H1 (cell line): Measurements from ENCODE around the gene PROSER1. TPM values are rescaled to one million over a fixed set of nuclear protein-coding genes. Genes with fewer than 3 reads are reported as not detected.

Experiments
- CTCF ChIA-PET: fragments of 300-600 bp; sonication (Branson Sonifier 250); formaldehyde crosslinking; loops from one replicate; lab custom pipeline; 2021; ENCODE audit not compliant: partially characterized antibody; lab: Charles Lee
- POLR2A ChIA-PET: fragments of 300-600 bp; sonication (Branson Sonifier 250); formaldehyde crosslinking; loops from one replicate; lab custom pipeline; 2021; ENCODE audit warnings: inconsistent platforms; ENCODE audit not compliant: partially characterized antibody; lab: Charles Lee
- DNase-seq, 2 experiments: peaks; one replicate each; pipeline versions ENCODE4 v3.0.0 to v3.0.0-alpha.2; 2010 to 2022; ENCODE audit warnings: low spot score in 2 of 2, low read depth in 1 of 2, mixed read lengths in 1 of 2
- FAIRE-seq: peaks from 2 replicates; lab custom pipeline; 2011; peaks lifted over from hg19 to GRCh38; lab: Jason Lieb, UNC
- H2AFZ ChIP-seq: 2 replicates; pipeline ENCODE4 v1.8.1; 2012; ENCODE audit warnings: low read length, inconsistent platforms
- H2AK5ac ChIP-seq: 2 replicates; pipeline ENCODE4 v1.6.1; 2013; ENCODE audit warnings: low read depth, low read length
- H2BK120ac ChIP-seq: replicated peaks from 2 replicates; pipeline ENCODE3; 2013; ENCODE audit warnings: low read depth, low read length, inconsistent platforms
- H2BK12ac ChIP-seq: 2 replicates; pipeline ENCODE4 v1.6.1; 2013; ENCODE audit warnings: low read depth, low read length
- H2BK15ac ChIP-seq: 2 replicates; pipeline ENCODE4 v1.6.1; 2013; ENCODE audit warnings: low read length
- H2BK20ac ChIP-seq: 2 replicates; pipeline ENCODE4 v1.6.1; 2013; ENCODE audit warnings: low read length
- H2BK5ac ChIP-seq: 2 replicates; pipeline ENCODE4 v1.6.1; 2013; ENCODE audit warnings: low read depth, low read length
- H3K14ac ChIP-seq: 2 replicates; pipeline ENCODE4 v1.6.1; 2013; ENCODE audit warnings: inconsistent platforms; ENCODE audit not compliant: insufficient read length
- H3K18ac ChIP-seq: 2 replicates; pipeline ENCODE4 v1.6.1; 2013; ENCODE audit warnings: low read length; ENCODE audit errors: extremely low read depth
- H3K23ac ChIP-seq: 2 replicates; pipeline ENCODE4 v1.6.1; 2013; ENCODE audit warnings: inconsistent platforms; ENCODE audit not compliant: insufficient read length
- H3K23me2 ChIP-seq: 2 replicates; pipeline ENCODE4 v1.6.1; 2013; ENCODE audit warnings: low read depth, low read length
- H3K27ac ChIP-seq: 2 replicates; pipeline ENCODE4 v1.6.1; 2011; ENCODE audit warnings: low read depth, low read length, inconsistent platforms
- H3K27me3 ChIP-seq, 4 experiments: replicated peaks in 1 of 4; 1 replicate in 1 of 4; 2 replicates in 3 of 4; pipeline versions ENCODE4 v1.6.1 to v1.8.1; 2011 to 2013; ENCODE audit warnings: low read length in 3 of 4, mild to moderate bottlenecking in 3 of 4, inconsistent platforms in 2 of 4, mixed read lengths in 2 of 4, moderate library complexity in 1 of 4; ENCODE audit not compliant: control insufficient read depth in 3 of 4, insufficient read depth in 3 of 4; ENCODE audit errors: extremely low read depth in 1 of 4
- H3K36me3 ChIP-seq, 4 experiments: 2 replicates each; pipeline versions ENCODE4 v1.6.1 to v1.8.1; 2011 to 2013; ENCODE audit warnings: mild to moderate bottlenecking in 4 of 4, low read length in 3 of 4, moderate library complexity in 2 of 4, control low read depth in 1 of 4, inconsistent platforms in 1 of 4; ENCODE audit not compliant: insufficient read depth in 4 of 4, control insufficient read depth in 2 of 4
- H3K4ac ChIP-seq: replicated peaks from 2 replicates; pipeline ENCODE3; 2013; ENCODE audit warnings: low read length, low read depth, mixed read lengths, inconsistent platforms; ENCODE audit not compliant: insufficient read length
- H3K4me1 ChIP-seq, 4 experiments: replicated peaks in 1 of 4; 1 replicate in 1 of 4; 2 replicates in 3 of 4; pipeline versions ENCODE4 v1.6.1 to v1.8.1; 2011 to 2013; ENCODE audit warnings: low read length in 3 of 4, inconsistent platforms in 2 of 4, mixed read lengths in 1 of 4; ENCODE audit not compliant: insufficient read depth in 4 of 4, control insufficient read depth in 3 of 4
- H3K4me2 ChIP-seq, 2 experiments: 2 replicates each; pipeline versions ENCODE4 v1.6.1 to v1.8.1; 2011 to 2013; ENCODE audit warnings: low read depth in 2 of 2, low read length in 2 of 2, control low read depth in 1 of 2, inconsistent platforms in 1 of 2, mild to moderate bottlenecking in 1 of 2; ENCODE audit not compliant: insufficient read depth in 1 of 2
- H3K4me3 ChIP-seq, 4 experiments: fragments of 200-600, 300-600 bp in 1 of 4; sonication (generic), shearing (Covaris generic), sonication (Bioruptor Twin) in 1 of 4; 2 replicates each; pipeline versions ENCODE4 v1.5.1 to v1.8.1; 2011 to 2016; ENCODE audit warnings: low read length in 4 of 4, low read depth in 3 of 4, control low read depth in 2 of 4, inconsistent platforms in 2 of 4, mild to moderate bottlenecking in 2 of 4, mixed read lengths in 1 of 4, moderate library complexity in 1 of 4; ENCODE audit not compliant: insufficient read depth in 2 of 4; ENCODE audit errors: extremely low read depth in 1 of 4
- H3K56ac ChIP-seq: replicated peaks from 2 replicates; pipeline ENCODE3; 2013; ENCODE audit warnings: low read depth, mild to moderate bottlenecking, mixed read lengths, low read length, inconsistent platforms; ENCODE audit not compliant: insufficient read length
- H3K79me1 ChIP-seq: 2 replicates; pipeline ENCODE4 v1.6.1; 2013; ENCODE audit warnings: low read depth, low read length, control low read depth
- H3K79me2 ChIP-seq, 2 experiments: 2 replicates each; pipeline versions ENCODE4 v1.6.1 to v1.8.1; 2012 to 2013; ENCODE audit warnings: low read length in 2 of 2, mild to moderate bottlenecking in 2 of 2, inconsistent platforms in 1 of 2; ENCODE audit not compliant: insufficient read depth in 2 of 2, control insufficient read depth in 1 of 2
- H3K9ac ChIP-seq, 4 experiments: replicated peaks in 1 of 4; 1 replicate in 1 of 4; 2 replicates in 3 of 4; pipeline versions ENCODE4 v1.6.1 to v1.8.1; 2011 to 2013; ENCODE audit warnings: low read depth in 3 of 4, low read length in 3 of 4, control low read depth in 2 of 4, mild to moderate bottlenecking in 2 of 4, moderate library complexity in 2 of 4, inconsistent platforms in 1 of 4; ENCODE audit errors: extremely low read depth in 1 of 4
- H3K9me3 ChIP-seq, 2 experiments: 2 replicates each; pipeline versions ENCODE4 v1.6.1 to v1.8.1; 2012 to 2013; ENCODE audit warnings: mild to moderate bottlenecking in 2 of 2, moderate library complexity in 2 of 2, control low read depth in 1 of 2, inconsistent platforms in 1 of 2, low read depth in 1 of 2, low read length in 1 of 2, mixed read lengths in 1 of 2; ENCODE audit not compliant: insufficient read depth in 2 of 2
- H4K20me1 ChIP-seq, 2 experiments: replicated peaks in 1 of 2; 2 replicates each; pipeline versions ENCODE3 to v1.8.1; 2011 to 2013; ENCODE audit warnings: inconsistent platforms in 2 of 2, low read length in 2 of 2, mild to moderate bottlenecking in 1 of 2; ENCODE audit not compliant: insufficient read depth in 2 of 2, control insufficient read depth in 1 of 2
- H4K5ac ChIP-seq: 2 replicates; pipeline ENCODE4 v1.6.1; 2013; ENCODE audit warnings: low read length, low read depth, mixed read lengths, inconsistent platforms; ENCODE audit not compliant: insufficient read length
- H4K8ac ChIP-seq: 2 replicates; pipeline ENCODE4 v1.8.0; 2013; ENCODE audit warnings: mild to moderate bottlenecking, moderate library complexity, low read length, inconsistent platforms; ENCODE audit not compliant: insufficient read depth; ENCODE audit errors: extremely low read depth
- H4K91ac ChIP-seq: replicated peaks from 2 replicates; pipeline ENCODE3; 2013; ENCODE audit warnings: low read length, mixed read lengths, inconsistent platforms; ENCODE audit not compliant: insufficient read length
- SIN3A ChIP-seq, 2 experiments: IDR thresholded peaks in 1 of 2; conservative IDR thresholded peaks in 1 of 2; 2 replicates each; pipeline ENCODE4 v1.6.1; 2011 to 2012; ENCODE audit warnings: low read length in 2 of 2, improper control_type of control experiment in 1 of 2, low read depth in 1 of 2, mild to moderate bottlenecking in 1 of 2
- ZNF274 ChIP-seq: IDR thresholded peaks from 2 replicates; pipeline ENCODE4 v1.7.0; 2012; ENCODE audit warnings: low read length, borderline replicate concordance; ENCODE audit errors: extremely low read depth
- polyA plus RNA-seq, 7 experiments: library from polyadenylated mRNA; depleted of rRNA in 3 of 7; stranded (reverse) in 5 of 7; unstranded in 2 of 7; fragments of >200 nt in 5 of 7; fragments of 200-250 nt in 2 of 7; gene quantifications; 1 replicate in 5 of 7; 2 replicates in 1 of 7; 4 replicates in 1 of 7; pipeline versions ENCODE4 v1.2.1 to v1.2.3, GENCODE V29; 2011 to 2013; ENCODE audit warnings: missing spikeins in 2 of 7, mixed read lengths in 2 of 7
- total RNA-seq: library from RNA; stranded (reverse); fragmentation: NEBNext Ultra II Directional; extraction: Animal tissue kit (Norgen Biotek cat#: 25700); gene quantifications from 2 replicates; pipeline ENCODE4 v1.2.1, GENCODE V29; 2021

Gene PROSER1
- total and polyA plus RNA-seq, 2 of the 8 experiments (the other 6 are each of a cell fraction or from before 2014, with no cell fraction given), result 99.2 to 116 TPM

DNA sequence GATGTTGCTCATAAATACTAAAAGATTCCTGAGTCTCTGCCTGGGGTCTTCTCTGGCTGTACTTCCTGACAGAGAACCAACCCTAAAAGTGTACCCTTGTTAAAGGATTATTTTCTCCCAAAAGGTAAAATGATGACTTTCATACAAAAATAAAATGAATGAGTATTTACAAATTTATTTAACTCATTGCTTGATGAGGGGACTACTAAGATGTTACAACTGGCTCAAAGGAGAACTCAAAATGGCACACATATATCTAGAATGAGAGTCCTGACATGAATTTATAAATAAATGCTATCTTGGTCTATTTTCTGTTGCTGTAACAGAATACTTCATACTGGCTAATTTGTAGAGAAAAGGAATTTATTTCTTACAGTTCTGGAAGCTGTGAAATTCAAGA lies 77.7 kb downstream of the PROSER1 start:
- Histone ChIP-seq H3K4me1 (no peaks in the 10 kb centered on the region), H2BK20ac (no peak overlapping the region), H2BK12ac (no peak overlapping the region), H3K27ac (no peak overlapping the region), H2AFZ (no peak overlapping the region), H4K20me1 (no peaks in the 10 kb centered on the region), H3K79me1 (no peaks in the 10 kb centered on the region; the same call in 1 of the 2 replicates), H4K91ac (no peak overlapping the region), H3K9me3 (peaks cover 12 to 19% of the 10 kb centered on the region in 2 experiments), H4K5ac (no peak overlapping the region), H3K4ac (no peak overlapping the region), H3K9ac (no peak overlapping the region), H3K27me3 (no peaks in the 10 kb centered on the region), H3K23ac (no peak overlapping the region), H2BK5ac (no peak overlapping the region)
- DNase-seq, result no peak
- FAIRE-seq, result no peak
- CTCF ChIA-PET, result no interaction called here
- no peak for TF ChIP-seq SIN3A (conservative IDR thresholded peaks at IDR 0.05 in 1 of 2, IDR thresholded peaks at IDR 0.05 in 1 of 2; ENCODE audit: low read depth in 1 of 2, low read length in 2 of 2)
- TF ChIP-seq ZNF274, result 0 out of 2 replicates have a peak, but pooled peaks have one; percentile 20
- TF ChIP-seq, all 59 proteins: peak for 1
- Histone ChIP-seq H2BK120ac (no peak overlapping the region), H3K14ac (no peak overlapping the region), H3K18ac (no peak overlapping the region), H3K56ac (no peak overlapping the region), H3K36me3 (no peaks in the 10 kb centered on the region), H3K4me3 (no peak overlapping the region), H3K4me2 (no peak overlapping the region), H2BK15ac (no peak overlapping the region), H4K8ac (no peak overlapping the region), H3K79me2 (no peaks in the 10 kb centered on the region), H3K23me2 (peaks cover 1% of the 10 kb centered on the region; the same call in 1 of the 2 replicates), H2AK5ac (no peak overlapping the region)
- POLR2A ChIA-PET, result no interaction called here

Other genes starting within 250 kb of the PROSER1 start
- gene STOML3, start 47.3 kb downstream of the PROSER1 start, total RNA-seq, result not detected in 2 replicates
- gene STOML3, start 47.3 kb downstream of the PROSER1 start, polyA plus RNA-seq (2011; rRNA removed), result 0.06 TPM in 1 of 2 replicates, not detected in the other
- 12.4 and 13.1 TPM in 2 replicates for gene NHLRC3, start 367 bp upstream of the PROSER1 start, total RNA-seq
- gene NHLRC3, start 367 bp upstream of the PROSER1 start, polyA plus RNA-seq (2011; rRNA removed), result 11.4 and 16.9 TPM in 2 replicates